Measurements from ENCODE around the gene COQ5. TPM values are rescaled to one million over a fixed set of nuclear protein-coding genes. Genes with fewer than 3 reads are reported as not detected.

The COQ5 gene
- total RNA-seq, 3 donors from 2014 or later, result 26.2 to 33.0 (median 26.5) TPM

- no peaks in the 10 kb centered on the region for H3K27me3 ChIP-seq
- no peak overlapping the region for H3K4me3 ChIP-seq
- peaks cover 0 to 5% of the 10 kb centered on the region in 2 donors for H3K4me1 ChIP-seq
- H3K36me3 ChIP-seq, result no peaks in the 10 kb centered on the region
- H3K27ac ChIP-seq, result peak overlapping the region; percentile 45 to 83
- peak; percentile 60 to 84 for DNase-seq (ENCODE audit: low spot score in 2 of 2)
- intact Hi-C loops (cut with DNase I; ENCODE audit: low total_unique reads), result no loop called here
- no peaks in the 10 kb centered on the region for H3K9me3 ChIP-seq
- peak in 1 of 3 donors; percentile 44 for TF ChIP-seq POLR2AphosphoS5 (IDR thresholded peaks at IDR 0.05)
- TF ChIP-seq POLR2A (IDR thresholded peaks at IDR 0.05), result no peak
Observed at GRCh38 chr12:120474616-120474960, 54.4 kb downstream of the COQ5 start.

- intact Hi-C loops (cut with DNase I; ENCODE audit: low total_unique reads), result no loop called here
- H3K9me3 ChIP-seq, result no peaks in the 10 kb centered on the region
- H3K4me3 ChIP-seq, result no peak overlapping the region
- H3K27me3 ChIP-seq, result no peaks in the 10 kb centered on the region
- no peaks in the 10 kb centered on the region for H3K36me3 ChIP-seq
- H3K27ac ChIP-seq, result peak overlapping the region; percentile 78 to 83
- peaks cover 0 to 5% of the 10 kb centered on the region in 2 donors for H3K4me1 ChIP-seq
- DNase-seq (ENCODE audit: low spot score in 2 of 2), result no peak
- TF ChIP-seq POLR2AphosphoS5 (IDR thresholded peaks at IDR 0.05) (no peak), POLR2A (IDR thresholded peaks at IDR 0.05) (no peak), CTCF (IDR thresholded peaks at IDR 0.05) (no peak)
Observed at GRCh38 chr12:120473807-120474615, 54.9 kb downstream of the COQ5 start.

GRCh38 chr12:120472521-120472920 lies 56.4 kb downstream of the COQ5 start:
- TF ChIP-seq CTCF (IDR thresholded peaks at IDR 0.05) (no peak), POLR2A (IDR thresholded peaks at IDR 0.05) (no peak), POLR2AphosphoS5 (IDR thresholded peaks at IDR 0.05) (no peak)
- Histone ChIP-seq H3K36me3 (no peaks in the 10 kb centered on the region), H3K9me3 (no peaks in the 10 kb centered on the region), H3K4me1 (peaks cover 0 to 5% of the 10 kb centered on the region in 2 donors), H3K27me3 (no peaks in the 10 kb centered on the region), H3K4me3 (no peak overlapping the region), H3K27ac (no peak overlapping the region)
- intact Hi-C loops (cut with DNase I; ENCODE audit: low total_unique reads), result no loop called here
- no peak for DNase-seq (ENCODE audit: low spot score in 2 of 2)

- H3K27me3 ChIP-seq, result no peaks in the 10 kb centered on the region
- DNase-seq (ENCODE audit: low spot score in 2 of 2), result no peak
- no peaks in the 10 kb centered on the region for H3K9me3 ChIP-seq
Observed at GRCh38 chr12:120470150-120470784, 58.7 kb downstream of the COQ5 start.

More at GRCh38 chr12:120470150-120470784, 58.7 kb downstream of the COQ5 start:
- H3K27ac ChIP-seq, result peak overlapping the region; percentile 93 to 98
- TF ChIP-seq POLR2AphosphoS5 (IDR thresholded peaks at IDR 0.05) (no peak), CTCF (IDR thresholded peaks at IDR 0.05) (no peak), POLR2A (IDR thresholded peaks at IDR 0.05) (no peak)
- intact Hi-C loops (cut with DNase I; ENCODE audit: low total_unique reads), result no loop called here
- H3K36me3 ChIP-seq, result no peaks in the 10 kb centered on the region
- H3K4me3 ChIP-seq, result peak overlapping the region; percentile 76 to 93 (median 91)
- peaks cover 0 to 13% of the 10 kb centered on the region in 2 donors for H3K4me1 ChIP-seq

All from breast epithelium (tissue), 4 donors.